ENCODE data around the gene ZG16.
"Not testable (repeated sequence)": the region's sequence is repeated elsewhere in the genome, so short reads cannot be mapped to it uniquely, and the experiment has no call there.

- TF ChIP-seq CTCF, POLR2A (IDR thresholded peaks at IDR 0.05): not testable (repeated sequence)
Measured at GRCh38 chr16:29746518-29746917, 31.5 kb upstream of the ZG16 start.
